ENCODE data around the gene HSD17B2.

DNA sequence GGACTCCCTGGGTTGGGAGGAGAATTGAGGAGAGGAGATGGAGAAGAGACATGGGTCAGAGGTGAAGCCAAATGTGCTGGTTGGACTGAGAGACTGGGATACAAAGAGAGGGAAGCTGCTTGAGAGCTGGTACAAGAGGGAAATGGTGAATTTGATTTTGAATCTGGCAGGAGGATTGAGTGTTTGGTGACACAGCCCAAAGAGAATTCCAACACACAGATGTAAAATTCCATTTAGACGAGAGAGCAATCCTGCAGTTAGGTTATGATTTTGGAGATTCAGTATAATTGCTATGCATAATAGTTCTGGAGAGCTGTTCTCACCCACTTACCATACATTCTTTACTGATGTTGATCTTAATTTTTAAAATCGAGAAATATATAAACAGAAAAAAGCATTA is 57.7 kb downstream of the HSD17B2 start:
- TF ChIP-seq POLR2AphosphoS5 (IDR thresholded peaks at IDR 0.05; ENCODE audit: low read depth, low read length) = no peak
- TF ChIP-seq TAF1 (IDR thresholded peaks at IDR 0.05; ENCODE audit: borderline replicate concordance, insufficient read depth, low read length) = no peak
- TF ChIP-seq, protein P1, sequence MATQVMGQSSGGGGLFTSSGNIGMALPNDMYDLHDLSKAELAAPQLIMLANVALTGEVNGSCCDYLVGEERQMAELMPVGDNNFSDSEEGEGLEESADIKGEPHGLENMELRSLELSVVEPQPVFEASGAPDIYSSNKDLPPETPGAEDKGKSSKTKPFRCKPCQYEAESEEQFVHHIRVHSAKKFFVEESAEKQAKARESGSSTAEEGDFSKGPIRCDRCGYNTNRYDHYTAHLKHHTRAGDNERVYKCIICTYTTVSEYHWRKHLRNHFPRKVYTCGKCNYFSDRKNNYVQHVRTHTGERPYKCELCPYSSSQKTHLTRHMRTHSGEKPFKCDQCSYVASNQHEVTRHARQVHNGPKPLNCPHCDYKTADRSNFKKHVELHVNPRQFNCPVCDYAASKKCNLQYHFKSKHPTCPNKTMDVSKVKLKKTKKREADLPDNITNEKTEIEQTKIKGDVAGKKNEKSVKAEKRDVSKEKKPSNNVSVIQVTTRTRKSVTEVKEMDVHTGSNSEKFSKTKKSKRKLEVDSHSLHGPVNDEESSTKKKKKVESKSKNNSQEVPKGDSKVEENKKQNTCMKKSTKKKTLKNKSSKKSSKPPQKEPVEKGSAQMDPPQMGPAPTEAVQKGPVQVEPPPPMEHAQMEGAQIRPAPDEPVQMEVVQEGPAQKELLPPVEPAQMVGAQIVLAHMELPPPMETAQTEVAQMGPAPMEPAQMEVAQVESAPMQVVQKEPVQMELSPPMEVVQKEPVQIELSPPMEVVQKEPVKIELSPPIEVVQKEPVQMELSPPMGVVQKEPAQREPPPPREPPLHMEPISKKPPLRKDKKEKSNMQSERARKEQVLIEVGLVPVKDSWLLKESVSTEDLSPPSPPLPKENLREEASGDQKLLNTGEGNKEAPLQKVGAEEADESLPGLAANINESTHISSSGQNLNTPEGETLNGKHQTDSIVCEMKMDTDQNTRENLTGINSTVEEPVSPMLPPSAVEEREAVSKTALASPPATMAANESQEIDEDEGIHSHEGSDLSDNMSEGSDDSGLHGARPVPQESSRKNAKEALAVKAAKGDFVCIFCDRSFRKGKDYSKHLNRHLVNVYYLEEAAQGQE (IDR thresholded peaks at IDR 0.05; ENCODE audit: insufficient read depth in 1 of 2, low read depth in 2 of 2, low read length in 2 of 2) = no peak
